K562 (cell line): ENCODE results near the gene RNF2.

ENCODE experiments used
- ADNP ChIP-seq: fragments of 200-800 bp; sonication (Bioruptor generic); IDR thresholded peaks from 2 replicates; pipeline ENCODE4 v1.6.1; 2016; ENCODE audit warnings: missing genetic modification characterization, missing compliant biosample characterization
- BHLHE40 ChIP-seq: IDR thresholded peaks from 2 replicates; pipeline ENCODE4 v1.6.1; 2011; ENCODE audit warnings: low read length, improper control_type of control experiment
- BMI1 ChIP-seq: fragments of 150-350 bp; IDR thresholded peaks from 2 replicates; pipeline ENCODE4 v1.6.1; 2014; ENCODE audit warnings: low read length
- CTCF ChIP-seq, 3 experiments: IDR thresholded peaks in 2 of 3; conservative IDR thresholded peaks in 1 of 3; 2 replicates each; pipeline ENCODE4 v1.5.1; 2011 to 2012; ENCODE audit warnings: low read length in 3 of 3, mild to moderate bottlenecking in 3 of 3, control low read depth in 2 of 3, improper control_type of control experiment in 1 of 3, inconsistent platforms in 1 of 3, low read depth in 1 of 3, mixed read lengths in 1 of 3, moderate library complexity in 1 of 3; ENCODE audit not compliant: insufficient read depth in 2 of 3
- HNRNPH1 ChIP-seq: fragments of 200-400 bp; formaldehyde crosslinking; optimal IDR thresholded peaks from 2 replicates; pipeline ENCODE3; 2017; ENCODE audit warnings: low read depth, mild to moderate bottlenecking, low read length, moderate library complexity
- KLF16 ChIP-seq: IDR thresholded peaks from 2 replicates; pipeline ENCODE4 v1.6.1; 2016; ENCODE audit warnings: antibody characterized with exemption
- PPARD ChIP-seq: fragments of 250-450 bp; sonication (Bioruptor Pico); IDR thresholded peaks from 2 replicates; pipeline ENCODE4 v1.8.0; 2022; ENCODE audit warnings: inconsistent platforms, mild to moderate bottlenecking, moderate library complexity
- RCOR1 ChIP-seq, 2 experiments: IDR thresholded peaks; 2 replicates each; pipeline ENCODE4 v1.6.1; 2012; ENCODE audit warnings: low read depth in 2 of 2, low read length in 2 of 2, borderline replicate concordance in 1 of 2, improper control_type of control experiment in 1 of 2
- ZNF583 ChIP-seq: fragments of 250-450 bp; sonication (Bioruptor Pico); IDR thresholded peaks from 2 replicates; pipeline ENCODE4 v1.4.0; 2020
- ZSCAN29 ChIP-seq: fragments of 450-650 bp; IDR thresholded peaks from 2 replicates; pipeline ENCODE4 v1.6.1; 2017

GRCh38 chr1:185017966-185018365, 27.4 kb upstream of the RNF2 start:
- no peak for TF ChIP-seq BMI1
- no peak for TF ChIP-seq HNRNPH1
- TF ChIP-seq CTCF (IDR thresholded peaks at IDR 0.05 in 2 of 3, conservative IDR thresholded peaks at IDR 0.05 in 1 of 3; ENCODE audit: insufficient read depth in 2 of 3, low read depth in 1 of 3, low read length in 3 of 3): no peak
- no peak for TF ChIP-seq ZNF583
- no peak for TF ChIP-seq KLF16
- TF ChIP-seq RCOR1 (IDR thresholded peaks at IDR 0.05; ENCODE audit: borderline replicate concordance in 1 of 2, low read depth in 2 of 2, low read length in 2 of 2): no peak
- TF ChIP-seq ADNP (tag): no peak
- no peak for TF ChIP-seq ZSCAN29
- no peak for TF ChIP-seq BHLHE40
- no peak for TF ChIP-seq PPARD (CRISPR knock-in tag)
